Hematopoietic multipotent progenitor cell treated with erythropoietin and hydrocortisone succinate and interleukin-3 and kit ligand, for 15 days (in vitro differentiated cells): Measurements from ENCODE around the gene HSPB6.

Experiments
- DNase-seq: peaks from one replicate; pipeline ENCODE4 v3.0.0-alpha.2; 2015; ENCODE audit warnings: low spot score

HSPB6 gene

DNA sequence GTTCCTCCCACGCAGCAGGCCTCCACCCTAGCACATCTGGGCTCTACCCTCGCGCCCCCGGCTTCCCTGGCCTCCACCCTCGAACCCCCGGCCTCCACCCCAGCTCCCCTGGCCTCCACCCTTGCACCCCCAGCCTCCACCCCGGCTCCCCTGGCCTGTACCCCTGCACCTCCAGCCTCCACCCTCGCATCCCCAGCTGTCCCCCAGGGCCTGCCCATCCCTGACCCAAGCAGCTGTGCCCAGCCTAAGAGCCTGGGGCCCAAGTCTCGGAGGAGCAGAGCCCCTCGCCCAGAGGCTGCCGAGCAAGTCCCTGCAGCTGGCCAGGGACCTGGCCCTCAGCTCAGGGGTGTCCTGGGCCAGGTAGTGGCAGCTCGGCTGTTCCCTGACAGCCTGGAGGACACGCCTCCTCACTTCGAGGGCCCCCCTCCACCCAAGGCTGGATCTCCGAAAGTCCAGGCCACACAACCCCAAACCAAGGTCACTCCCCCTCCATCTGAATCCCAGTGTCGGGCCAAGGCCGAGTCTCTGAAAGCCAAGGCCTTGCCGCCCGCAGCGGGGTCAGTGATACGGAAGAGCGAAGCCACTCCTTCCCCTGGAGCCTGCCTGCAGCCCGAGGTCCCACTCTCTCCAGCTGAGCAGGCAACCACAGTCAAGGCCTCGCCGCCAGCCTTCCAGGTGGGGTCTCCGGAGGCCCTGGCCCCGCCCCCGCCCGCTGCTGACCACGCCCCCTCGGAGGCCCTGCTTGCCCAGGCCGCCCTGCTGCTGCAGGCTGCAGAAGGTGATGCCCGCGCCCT lies 10.7 kb upstream of the HSPB6 start:
- no peak for DNase-seq

DNA sequence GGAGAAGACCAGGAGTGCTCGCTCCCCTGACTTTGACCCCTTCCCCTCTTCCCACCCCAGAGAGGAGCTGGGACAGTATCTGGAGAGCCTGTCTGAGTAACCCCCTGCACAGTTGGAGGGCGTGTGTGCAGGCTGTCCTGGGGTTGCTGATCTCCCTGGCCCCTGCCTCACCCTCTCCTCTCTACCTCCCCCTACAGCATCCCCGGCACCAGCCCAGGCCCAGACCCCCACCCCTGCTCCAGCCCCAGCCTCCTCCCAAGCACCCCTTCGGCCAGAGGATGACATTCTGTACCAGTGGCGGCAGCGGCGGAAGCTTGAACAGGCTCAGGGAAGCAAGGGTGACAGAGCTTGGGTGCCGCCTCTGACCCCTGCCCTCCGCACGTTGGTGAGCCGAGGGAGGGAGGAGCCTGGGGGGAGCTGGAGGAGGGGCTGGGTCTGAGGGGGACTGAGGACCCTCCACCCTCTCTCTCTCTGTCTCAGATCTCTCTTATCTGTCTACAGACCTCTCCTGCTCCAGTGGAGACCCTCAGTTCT lies 9.8 kb upstream of the HSPB6 start:
- DNase-seq: no peak

DNA sequence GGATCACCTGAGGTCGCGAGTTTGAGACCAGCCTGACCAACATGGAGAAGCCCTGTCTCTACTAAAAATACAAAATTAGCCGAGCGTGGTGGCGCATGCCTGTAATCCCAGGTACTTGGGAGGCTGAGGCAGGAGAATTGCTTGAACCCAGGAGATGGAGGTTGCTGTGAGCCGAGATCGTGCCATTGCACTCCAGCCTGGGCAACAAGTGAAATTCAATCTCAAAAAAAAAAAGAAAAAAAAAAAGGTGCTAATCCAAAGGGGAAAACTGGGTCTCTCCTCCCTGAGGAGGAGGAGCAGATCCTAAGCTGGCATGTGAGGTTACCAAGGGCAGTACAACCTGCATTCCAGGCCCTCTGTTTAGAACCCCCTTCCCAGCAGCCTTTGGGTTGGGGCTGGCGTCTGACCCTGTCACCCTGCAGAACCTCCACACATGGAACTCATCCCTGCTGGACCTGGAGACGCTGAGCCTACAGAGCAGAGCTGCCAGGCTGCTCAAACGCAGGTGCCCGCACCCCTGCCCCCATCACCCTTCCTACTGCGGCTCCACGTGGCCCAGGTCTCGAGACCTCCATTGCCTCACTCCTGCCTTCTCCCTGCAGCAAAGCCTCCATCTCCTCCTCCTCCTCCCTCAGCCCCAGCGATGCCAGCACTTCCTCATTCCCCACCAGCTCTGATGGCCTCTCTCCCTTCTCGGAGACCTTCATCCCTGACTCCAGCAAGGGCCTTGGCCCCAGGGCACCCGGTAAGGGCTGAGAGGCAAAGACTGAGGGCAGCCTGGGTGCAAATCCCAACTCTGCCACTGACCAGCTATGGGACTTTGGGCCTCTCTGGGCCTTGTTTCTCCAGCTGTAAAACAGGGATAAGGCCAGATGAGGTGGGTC lies 7.8 kb upstream of the HSPB6 start:
- DNase-seq: no peak

DNA sequence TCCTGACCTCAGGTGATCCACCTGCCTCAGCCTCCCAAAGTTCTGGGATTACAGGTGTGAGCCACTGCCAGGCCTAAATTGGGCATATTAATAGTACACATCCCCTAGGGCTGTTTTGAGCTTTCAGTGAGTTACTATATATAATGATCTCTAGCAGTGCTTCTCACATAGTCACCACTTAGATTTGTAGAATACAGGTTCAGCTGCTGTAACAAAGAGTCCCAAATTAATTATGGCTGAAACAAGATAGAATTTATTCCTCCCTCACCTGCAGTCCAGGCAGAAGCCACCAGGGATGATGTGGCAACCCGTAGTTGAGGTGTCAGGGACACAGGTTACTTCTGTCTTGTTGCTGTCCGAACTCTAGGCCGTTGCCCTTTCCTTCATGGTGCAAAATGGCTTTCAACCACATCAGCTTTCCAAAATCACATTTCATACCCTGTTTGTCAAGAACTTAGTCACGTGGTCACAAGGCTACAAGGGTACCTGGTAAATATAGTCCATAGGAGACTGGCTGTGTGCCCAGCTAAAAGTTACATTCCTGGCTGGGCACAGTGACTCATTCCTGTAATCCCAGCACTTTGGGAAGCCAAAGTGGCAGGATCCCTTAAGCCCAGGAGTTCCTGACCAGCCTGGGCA lies 4.0 kb upstream of the HSPB6 start:
- DNase-seq: no peak

DNA sequence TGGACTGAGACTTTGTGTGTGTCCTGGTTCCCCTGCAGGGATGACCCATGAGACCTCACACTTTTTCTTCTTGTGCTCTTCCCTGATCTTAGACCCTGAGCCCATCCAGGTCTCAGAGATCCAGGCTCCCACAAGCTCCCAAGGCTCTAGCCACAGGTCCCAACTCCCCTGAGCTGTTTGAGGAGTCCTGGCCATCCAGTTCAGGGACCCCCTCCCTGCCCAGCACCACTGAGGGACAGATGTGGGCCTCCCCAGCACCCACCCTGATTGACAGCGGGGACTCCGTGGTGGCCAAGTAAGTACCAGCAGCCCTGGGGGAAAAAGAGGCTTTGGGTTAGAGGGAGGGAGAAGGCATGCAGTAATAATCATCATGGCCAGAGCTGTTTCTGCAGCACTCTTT lies 2.9 kb upstream of the HSPB6 start:
- DNase-seq: no peak

DNA sequence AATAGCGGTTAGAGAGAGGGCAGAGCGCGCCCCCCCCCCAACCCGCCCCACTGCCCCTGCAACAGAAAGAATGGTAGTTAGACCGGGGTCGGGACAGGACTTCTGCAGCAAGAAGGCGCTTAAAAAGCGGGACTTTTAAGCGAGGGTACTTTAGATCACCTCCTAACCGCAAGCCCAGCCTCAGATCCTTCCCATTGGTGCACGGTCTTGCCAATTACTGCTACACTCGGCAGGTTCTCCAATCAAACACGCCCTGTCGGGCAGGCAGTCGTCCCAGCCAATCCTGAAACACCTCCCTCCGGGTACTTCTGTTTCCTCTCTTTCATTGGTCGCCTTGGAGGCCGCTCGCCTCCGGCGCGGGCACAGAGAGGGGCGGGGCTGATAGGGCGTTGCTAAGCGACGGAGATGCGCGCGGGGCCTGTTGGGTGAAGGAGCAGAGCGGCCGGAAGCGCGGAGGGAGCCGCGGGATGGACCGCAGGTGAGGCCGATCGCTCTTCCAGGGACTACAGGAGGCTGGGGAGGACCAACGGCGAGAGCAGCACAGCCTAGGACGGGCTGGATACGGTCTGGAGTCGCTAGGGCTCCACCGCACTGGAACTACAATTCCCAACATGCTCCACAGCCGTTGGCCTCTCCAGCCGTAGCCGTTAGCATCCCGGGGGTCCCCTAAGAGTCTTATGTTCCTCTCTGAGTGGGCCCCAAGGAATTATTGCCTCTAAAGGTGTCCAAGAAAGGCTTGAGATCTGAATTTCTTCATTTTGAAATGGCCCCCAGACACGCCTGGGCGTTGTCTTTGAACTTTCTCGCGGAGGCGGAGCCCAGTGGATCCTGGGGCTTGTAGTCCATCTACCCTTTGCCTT lies 1.1 kb upstream of the HSPB6 start, which contains the start of gene PROSER3:
Gene PROSER3 (plus strand): TSS at position 428 of the 860 bp plus-strand sequence. CDS start 40 bp downstream, at position 468.
- peak; percentile 99 for DNase-seq

DNA sequence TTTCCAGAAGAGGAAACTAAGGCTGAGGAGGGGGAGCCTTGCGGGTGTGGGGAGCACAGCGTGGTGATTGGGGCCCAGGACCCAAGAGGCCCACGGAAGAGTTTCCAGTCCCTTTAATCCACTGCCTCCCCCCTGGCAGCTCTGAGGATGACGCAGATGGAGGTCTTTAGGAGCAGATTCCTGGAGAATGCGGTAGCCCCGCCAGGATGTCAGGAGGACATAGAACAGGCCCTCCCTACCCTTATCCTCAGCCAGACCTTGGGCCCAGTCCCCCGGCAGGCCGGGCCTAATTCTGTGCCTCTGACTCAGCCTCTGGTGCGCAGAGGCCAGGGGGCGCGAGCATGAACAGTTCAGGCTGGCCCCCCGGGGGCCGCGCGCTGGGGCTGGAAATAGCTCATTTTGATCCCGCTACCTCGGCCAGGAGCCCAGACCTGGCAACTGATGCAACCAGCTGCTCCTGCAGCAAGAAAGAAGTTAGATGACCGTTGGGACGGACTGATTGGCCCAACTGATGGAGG lies 461 bp upstream of the HSPB6 start:
- no peak for DNase-seq

DNA sequence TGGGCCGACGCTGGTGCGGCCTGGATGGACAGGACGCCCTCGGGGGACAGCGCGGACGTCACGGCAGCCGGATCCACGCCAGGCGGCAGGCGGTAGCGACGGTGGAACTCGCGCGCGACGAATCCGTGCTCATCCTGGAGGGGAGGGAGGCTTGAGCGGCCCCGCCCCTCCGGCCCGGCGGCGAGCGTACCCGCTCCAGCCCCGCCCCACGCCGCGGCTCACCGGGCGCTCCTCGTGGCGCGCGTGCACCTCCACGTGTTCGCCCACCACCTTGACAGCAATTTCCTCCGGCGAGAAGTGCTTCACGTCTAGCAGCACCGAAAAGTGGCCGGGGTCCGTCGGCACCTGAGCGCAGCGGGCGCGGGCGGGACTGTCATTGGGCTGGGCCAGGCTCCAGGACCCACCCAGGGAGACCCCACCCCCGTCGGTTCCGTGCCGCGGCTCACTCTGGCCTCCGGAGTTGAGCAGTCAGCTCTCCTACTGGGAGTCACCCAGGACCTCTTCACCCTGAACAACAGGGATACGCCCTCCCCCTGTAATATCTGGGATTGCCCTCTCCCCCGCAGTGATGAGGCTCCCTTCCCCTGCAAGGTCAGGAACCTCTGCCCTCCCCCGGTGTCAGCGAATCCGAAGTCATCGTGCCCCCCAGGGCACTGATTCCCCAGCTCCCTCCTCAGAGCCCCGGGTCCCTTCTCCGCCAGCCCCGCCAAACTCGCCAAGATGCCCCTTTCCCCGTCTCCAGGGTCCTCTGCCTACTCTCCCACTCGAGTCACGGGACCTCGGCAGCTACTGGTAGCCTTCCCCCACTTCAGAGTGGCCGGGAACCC lies 1.1 kb downstream of the HSPB6 start:
- peak; percentile 60 for DNase-seq

DNA sequence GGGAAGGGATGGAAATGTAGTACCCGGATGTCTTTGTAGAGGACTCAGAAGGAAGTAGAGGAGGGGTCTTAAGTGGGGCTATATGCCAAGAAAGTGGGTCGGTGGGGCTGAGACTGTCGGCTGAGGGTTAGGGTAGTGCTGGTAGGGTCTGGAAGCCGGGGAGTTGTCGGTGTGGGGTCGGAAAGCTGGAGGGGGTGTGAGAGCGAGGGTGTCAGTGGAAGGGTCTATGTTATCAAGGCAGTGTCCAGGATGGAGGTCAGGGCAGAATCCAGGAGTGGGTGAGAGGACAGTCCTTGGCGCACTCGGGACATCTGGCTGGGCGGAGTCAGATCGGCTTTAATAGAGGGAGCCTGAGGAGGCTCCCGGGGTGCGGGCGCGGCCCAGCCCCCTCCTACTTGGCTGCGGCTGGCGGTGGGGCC lies 1.7 kb downstream of the HSPB6 start:
- no peak for DNase-seq

DNA sequence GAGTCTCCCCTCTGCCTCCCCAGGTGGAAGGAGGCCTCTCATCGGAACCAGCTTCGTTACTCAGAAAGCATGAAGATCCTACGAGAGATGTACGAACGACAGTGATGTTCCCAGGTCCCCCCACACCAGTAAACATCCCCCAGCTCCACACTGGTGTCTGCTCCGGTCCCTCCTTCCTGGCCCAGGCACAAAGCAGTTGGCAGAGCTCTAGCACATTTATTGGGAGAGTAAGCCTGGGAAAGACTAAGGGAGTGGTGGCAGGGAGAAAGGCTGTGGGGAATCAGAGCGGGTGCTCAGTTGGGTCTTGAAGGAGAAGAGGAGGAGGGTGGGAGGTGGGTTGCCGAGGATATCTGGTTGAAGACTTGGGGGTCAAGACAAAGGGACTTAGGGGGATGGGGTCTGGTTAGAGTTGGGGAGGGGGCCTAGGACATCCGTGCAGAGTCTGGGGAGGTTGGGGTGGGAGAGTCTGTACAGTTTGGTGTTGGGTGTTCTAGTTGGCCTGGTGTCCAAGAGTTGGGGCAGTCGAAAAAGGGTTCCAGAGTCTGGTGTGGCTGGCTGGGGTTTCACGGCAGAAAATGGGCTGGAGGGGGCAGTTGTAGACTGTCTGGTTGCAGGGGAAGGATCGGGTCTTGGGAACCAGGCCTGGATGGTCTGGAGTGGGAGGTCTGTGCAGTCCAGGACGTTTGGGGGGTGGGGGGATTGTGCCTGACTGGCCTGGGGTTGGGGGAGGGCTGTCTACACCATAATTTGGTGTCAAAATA lies 2.3 kb downstream of the HSPB6 start:
- no peak for DNase-seq

DNA sequence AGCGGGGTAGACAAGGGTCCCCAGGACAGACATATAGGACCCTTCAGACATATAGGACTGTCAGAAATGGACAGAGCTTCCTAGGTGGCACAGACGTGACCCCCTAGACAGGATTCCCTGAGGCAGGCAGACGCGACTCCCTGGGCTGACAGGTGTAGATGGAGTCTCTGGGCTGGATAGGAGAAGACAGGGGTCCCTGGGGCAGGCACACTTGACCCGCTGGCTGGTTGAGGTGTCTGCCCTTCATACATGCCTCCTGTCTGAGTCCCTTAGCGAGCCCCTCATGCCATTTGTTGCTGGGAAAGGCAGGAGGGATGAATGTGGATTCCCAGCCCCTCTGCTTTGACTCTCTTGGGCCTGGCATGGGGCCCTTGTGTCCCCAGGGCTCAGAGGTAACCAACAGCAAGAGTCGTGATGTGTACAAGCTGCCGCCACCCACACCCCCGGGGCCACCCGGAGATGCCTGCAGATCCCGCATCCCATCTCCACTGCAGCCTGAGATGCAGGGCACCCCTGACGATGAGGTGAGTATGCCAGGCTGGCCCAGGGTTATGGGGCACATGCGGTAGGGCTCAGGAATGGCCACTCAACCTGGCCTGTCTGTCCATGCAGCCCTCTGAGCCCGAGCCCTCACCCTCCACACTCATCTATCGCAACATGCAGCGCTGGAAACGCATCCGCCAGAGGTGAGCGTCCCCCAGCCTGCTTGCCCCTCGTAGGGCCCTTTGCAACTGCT lies 3.0 kb downstream of the HSPB6 start:
- no peak for DNase-seq

DNA sequence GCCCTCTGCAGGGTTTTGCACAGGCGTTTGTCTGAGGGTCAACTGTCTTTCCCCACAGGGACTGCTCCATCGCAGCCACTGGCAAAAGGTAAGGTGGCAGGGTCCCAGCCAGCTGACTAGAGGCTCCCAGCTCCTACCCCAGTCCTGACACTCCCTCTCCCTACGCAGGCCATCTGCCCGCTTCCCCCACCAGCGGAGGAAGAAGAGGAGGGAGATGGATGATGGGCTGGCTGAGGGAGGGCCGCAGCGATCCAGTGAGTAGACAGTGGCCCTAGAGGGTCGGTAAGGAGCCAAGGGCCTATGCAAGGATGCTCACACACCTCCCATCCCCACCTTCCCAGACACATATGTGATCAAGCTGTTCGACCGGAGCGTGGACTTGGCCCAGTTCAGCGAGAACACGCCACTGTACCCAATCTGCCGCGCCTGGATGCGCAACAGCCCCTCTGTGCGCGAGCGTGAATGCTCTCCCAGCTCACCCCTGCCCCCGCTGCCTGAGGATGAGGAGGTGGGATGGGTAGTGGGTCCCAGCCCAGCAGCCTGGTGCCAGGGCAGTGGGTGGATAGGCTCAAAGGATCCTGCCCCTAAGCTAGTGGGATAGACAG lies 4.0 kb downstream of the HSPB6 start:
- DNase-seq: no peak

DNA sequence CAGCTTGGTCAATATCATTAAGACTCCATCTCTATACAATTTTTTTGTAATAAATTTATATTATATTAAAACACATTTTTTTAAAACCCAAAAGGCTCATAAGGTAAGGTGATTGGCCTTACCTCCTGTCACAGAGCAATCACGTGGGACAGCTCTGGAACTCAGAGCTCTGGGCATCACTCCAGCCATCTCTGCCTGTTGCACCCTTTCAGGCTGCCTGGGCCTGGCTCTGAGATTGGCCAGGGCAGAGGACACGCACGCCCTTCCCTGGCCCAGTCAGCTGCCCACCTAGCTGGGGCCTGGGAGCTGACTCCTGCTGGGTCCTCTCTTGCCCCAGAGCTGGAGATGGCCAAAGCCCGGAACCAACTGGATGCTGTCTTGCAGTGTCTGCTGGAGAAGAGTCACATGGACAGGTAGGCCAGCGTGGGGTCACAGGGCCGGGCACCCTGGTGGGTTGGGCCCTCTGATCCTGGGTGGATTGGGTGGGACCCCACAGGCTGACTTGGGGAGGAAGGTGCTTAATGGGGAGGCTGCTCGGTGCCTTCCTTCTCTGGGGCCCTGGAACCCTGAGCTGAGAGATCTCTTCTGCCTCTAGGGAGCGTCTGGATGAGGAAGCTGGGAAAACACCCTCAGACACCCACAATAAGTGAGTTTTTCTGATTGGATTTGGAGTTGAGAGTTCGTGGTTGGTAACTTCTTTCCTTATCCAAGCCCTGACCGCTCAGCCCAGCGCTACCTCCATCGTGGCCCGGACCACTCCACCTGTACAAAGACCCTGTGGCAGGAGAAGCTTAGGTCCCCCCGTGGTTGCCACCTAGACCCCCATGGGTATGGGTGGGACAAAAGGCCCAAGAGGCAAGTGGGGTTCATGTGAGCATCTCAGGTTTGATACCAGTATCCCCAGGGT lies 4.7 kb downstream of the HSPB6 start:
- DNase-seq: no peak

DNA sequence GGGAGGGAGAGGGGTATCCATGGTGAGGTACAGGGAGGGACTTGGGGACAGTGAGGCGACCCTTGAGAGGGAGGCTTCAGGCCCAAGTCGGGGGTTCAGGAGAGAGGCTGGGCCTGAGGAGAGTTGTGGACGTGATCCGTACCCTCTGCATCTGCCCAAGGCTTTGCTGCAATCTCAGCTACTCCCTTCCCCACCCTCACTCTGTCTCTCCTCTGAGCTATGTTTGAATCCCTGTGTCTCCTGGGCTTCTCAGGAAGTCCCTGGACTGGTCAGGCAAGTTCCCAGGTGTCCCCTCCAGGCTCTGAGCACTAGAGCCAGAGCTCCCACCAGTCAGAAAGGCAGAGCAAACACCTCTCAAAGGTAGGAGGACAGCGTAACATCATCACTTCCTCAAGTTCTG lies 6.7 kb downstream of the HSPB6 start:
- DNase-seq: no peak

DNA sequence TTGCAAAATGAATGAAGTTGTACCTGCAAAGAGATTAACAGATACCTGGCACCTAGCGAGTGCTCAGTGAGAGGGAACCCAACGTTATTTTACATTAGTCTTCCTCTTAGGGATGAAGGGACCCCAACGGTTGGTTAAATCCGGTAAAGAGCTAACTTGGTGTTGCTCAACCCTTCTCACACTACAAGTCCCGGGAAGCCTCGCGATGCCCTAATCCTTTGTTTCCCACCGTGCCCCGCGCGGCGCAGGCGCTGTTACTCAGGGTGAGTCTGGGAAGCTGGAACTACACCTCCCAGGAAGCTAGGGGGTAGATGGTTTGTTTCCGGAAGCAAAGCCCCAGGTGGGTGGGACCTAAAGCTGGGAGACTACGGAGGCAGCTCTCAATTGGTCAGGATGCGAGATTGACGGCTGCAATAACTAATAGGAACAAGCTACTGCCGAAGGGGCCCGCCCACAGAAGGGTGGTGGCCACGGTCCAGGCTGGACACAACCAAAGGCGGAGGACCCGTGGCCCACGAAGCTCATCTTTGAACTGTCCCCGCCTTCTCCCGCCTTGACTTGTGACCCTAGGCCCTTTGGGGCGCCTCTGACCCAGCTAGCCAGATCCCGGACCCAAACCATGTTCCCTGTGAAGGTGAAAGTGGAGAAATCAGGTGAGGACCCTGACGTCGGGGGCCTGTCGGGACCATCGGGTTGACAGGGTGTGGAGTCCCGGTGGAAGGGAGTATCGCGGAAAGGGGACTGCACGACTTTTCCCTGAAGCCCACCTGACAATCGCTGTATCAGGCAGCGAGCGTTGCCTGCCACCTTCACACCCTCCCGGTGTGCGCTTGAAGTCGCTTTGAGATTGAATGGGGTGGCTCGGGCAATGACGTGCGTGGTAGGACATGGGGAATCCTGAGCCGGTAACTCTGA lies 8.5 kb downstream of the HSPB6 start, which contains the start of gene LIN37:
Gene LIN37 (plus strand): TSS at position 471 of the 915 bp plus-strand sequence. CDS start 149 bp downstream, at position 620.
- peak; percentile 100 for DNase-seq

DNA sequence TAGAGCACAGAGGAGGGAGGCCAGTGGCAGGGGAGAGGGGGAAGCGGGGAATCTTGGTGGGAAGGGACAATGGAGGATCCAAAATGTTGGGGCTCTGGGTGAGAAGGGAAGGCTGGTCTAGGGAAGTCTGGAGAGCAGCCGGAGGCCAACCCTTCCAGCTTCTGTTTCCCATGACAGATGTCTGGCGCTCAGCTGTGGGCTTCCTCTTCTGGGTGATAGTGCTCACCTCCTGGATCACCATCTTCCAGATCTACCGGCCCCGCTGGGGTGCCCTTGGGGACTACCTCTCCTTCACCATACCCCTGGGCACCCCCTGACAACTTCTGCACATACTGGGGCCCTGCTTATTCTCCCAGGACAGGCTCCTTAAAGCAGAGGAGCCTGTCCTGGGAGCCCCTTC lies 10.3 kb downstream of the HSPB6 start:
- DNase-seq: no peak
